Peyer's patch (tissue), 4 donors: Measurements from ENCODE around the gene COL20A1.

Experiments
- CTCF ChIP-seq, 6 experiments: fragments of 450-650 bp in 4 of 6; fragments of 200-600 bp in 2 of 6; sonication (generic) in 1 of 6; IDR thresholded peaks; one replicate each; pipeline ENCODE4 v1.5.1; 2017 to 2019; ENCODE audit warnings: antibody characterized with exemption in 6 of 6, mild to moderate bottlenecking in 3 of 6, moderate library complexity in 1 of 6
- POLR2A ChIP-seq, 2 donors: fragments of 450-650 bp; IDR thresholded peaks; one replicate each; pipeline ENCODE4 v1.5.1; 2017; ENCODE audit warnings: antibody characterized with exemption in 2 of 2, mild to moderate bottlenecking in 2 of 2, moderate library complexity in 2 of 2

DNA sequence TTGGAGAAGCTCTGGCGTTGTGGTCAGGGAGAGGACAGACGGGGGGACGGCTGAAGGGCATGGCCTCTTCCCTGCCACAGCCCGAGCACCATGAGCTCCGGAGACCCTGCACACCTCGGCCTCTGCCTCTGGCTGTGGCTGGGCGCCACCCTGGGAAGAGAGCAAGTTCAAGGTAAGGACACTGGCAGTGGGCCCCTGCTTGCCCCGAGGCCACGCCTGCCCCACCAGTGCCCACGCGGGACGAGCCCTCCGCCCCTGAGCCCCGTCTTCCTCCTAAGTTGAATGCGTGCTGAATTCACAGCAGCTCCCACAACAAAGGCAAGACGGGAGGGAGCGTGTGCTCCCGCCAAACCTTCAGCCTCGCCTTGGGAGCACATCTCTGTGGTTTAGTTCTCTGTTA lies 2.0 kb downstream of the COL20A1 start:
- TF ChIP-seq CTCF (IDR thresholded peaks at IDR 0.05) (no peak), POLR2A (IDR thresholded peaks at IDR 0.05) (no peak)
